NCI-H226 (cell line): ENCODE results near the gene SRP9.

Experiments
- DNase-seq: peaks from one replicate; pipeline ENCODE4 v3.0.0-alpha.2; 2015

Gene SRP9, protein sequence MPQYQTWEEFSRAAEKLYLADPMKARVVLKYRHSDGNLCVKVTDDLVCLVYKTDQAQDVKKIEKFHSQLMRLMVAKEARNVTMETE

DNA sequence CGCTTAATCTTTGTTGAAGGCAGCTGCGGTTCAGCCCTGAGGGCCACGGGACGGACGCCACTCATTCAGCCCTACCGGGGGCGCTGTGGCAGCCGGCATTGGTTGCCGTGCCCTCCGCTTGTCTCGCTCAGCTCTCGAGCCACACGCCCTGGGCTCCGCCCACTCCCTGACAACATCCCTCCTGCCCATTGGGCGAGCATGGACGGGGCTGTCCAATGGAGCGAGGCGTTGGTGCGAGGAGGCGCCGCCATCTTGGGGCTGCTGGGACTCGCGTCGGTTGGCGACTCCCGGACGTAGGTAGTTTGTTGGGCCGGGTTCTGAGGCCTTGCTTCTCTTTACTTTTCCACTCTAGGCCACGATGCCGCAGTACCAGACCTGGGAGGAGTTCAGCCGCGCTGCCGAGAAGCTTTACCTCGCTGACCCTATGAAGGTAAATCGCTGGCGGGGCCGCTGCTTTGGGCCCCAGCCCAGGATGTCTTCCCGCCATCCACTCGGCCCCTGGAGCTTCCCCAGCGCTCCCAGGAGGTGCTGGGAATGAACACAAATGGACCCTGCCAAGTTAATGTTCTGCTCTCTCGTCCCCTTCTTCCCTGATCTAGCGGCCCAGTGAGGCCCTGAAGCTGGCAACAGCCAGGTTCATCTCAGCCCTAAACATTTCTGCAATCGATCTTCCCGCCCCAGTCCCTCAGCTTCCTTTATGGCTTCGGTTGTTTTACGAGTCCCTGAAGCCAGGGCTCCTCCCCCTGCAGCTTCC is at the start of gene SRP9:
Gene SRP9 (plus strand): TSS at position 244 of the 754 bp plus-strand sequence. CDS start 115 bp downstream, at position 359.
- peak; percentile 88 for DNase-seq

DNA sequence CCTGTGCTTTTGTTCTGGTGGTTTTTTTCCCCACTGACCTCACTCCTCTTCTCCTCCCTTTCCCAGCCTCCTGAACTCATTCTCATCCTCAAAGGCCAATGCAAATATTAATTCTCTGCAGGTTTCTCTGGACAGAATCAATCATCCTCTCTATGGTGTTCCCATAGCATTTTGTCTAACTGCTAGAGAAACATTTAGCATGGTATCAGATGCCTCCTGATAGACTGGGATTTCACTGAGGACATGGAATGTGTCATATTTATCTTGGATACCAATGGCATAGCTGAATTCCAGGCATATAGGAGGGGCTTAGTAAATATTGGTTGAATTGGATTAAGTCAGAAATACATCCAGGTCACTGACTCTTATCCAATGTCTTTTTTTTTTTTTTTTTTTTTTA is 46.1 kb upstream of the SRP9 start:
- DNase-seq, result no peak

DNA sequence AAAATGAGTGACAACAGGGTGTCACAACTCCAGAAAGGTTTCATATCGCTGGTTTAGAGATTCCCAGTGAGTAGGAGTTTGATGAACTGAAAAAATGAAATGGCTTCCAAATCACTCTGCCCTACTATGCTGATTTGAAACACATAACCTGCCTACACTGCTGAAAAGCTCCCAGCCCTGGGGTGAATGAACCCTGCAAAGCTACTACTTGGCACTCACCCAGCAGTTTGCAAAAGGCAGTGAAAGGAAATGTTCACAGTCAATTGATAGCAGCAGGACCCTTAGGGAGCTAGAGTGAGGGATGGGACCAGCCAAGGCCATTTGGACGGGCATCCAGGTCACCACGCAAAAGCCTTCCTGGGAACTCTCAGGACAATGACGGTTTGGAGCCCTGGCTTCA is 44.4 kb upstream of the SRP9 start:
- no peak for DNase-seq

- peak; percentile 87 for DNase-seq
Observed at GRCh38 chr1:225735252-225736149, 42.1 kb upstream of the SRP9 start.

DNA sequence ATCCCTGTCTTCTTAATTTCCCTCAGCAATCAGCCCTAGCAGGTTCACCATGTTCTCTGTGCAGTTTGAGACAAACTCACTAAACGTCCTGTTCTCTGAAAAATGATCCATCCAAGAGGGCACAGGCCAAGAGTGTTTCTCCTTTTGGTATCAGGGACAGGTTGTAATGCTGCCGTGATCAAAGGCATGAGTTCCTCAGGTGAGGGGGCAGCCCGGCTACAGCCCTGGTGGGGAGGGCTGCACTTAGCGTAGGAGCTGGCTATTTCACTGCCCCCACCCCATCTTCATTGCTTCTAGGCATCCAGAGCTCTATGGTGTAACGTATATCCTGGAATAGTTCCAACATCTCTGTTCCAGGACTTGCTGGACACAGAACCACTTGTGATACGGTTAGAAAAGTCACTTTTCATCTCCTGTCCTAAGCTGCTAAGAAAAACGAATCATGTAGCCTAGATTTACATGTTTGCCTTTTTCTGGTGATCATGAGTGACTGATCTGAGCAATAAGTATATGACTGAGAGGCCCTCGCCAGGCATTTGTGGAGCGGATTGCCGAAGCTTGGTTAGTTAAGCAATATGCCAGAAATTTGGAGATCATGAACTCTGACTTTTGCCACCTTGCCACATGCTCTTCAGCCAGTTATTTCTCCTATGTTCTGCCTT is 41.1 kb upstream of the SRP9 start:
- no peak for DNase-seq

DNA sequence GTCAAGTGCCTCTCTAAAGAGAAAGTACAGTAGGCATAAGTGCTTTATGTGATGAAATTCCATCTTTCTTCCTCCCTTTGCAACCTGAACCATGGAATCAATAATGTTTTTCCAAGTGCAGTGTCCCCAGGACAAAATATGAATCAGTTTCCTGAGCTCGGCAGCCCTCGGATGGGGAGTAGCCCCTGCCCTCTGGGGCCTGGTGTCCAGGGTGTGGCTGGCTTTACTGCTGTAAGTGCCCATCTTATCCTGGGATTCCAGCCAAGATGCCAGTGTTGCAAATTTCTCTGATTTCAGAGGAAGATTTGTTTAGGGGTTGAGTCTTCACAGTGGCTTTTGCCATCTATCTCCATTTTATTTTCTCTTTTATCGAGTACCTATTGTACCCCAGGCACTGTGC is 40.5 kb upstream of the SRP9 start:
- no peak for DNase-seq

- no peak for DNase-seq
Observed at GRCh38 chr1:225737866-225738265, 39.8 kb upstream of the SRP9 start.

GRCh38 chr1:225738763-225739162 is 38.9 kb upstream of the SRP9 start:
- DNase-seq, result no peak

GRCh38 chr1:225739542-225740107 is 38.0 kb upstream of the SRP9 start:
- DNase-seq, result no peak

- DNase-seq, result no peak
Observed at GRCh38 chr1:225744745-225745144, 32.9 kb upstream of the SRP9 start.

GRCh38 chr1:225745273-225745672 is 32.4 kb upstream of the SRP9 start:
- no peak for DNase-seq

- peak; percentile 79 for DNase-seq
Observed at GRCh38 chr1:225746361-225747179, 31.1 kb upstream of the SRP9 start.

DNA sequence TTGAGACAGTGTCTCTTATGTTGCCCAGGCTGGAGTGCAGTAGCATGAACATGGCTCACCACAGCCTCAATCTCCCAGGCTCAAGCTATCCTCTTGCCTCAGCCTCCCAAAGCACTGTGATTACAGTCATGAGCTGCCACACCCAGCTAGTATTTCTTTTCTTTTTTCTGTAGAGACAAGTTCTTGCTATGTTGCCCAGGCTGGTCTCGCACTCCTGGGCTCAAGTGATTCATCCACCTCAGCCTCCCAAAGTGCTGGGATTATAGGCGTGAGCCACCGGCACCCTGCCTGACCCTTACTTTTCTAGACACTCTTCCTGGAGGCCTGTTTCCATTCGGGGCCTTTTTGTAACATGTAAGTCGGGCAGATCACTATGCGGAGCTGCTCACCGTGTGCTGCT is 30.1 kb upstream of the SRP9 start:
- DNase-seq, result peak; percentile 40

DNA sequence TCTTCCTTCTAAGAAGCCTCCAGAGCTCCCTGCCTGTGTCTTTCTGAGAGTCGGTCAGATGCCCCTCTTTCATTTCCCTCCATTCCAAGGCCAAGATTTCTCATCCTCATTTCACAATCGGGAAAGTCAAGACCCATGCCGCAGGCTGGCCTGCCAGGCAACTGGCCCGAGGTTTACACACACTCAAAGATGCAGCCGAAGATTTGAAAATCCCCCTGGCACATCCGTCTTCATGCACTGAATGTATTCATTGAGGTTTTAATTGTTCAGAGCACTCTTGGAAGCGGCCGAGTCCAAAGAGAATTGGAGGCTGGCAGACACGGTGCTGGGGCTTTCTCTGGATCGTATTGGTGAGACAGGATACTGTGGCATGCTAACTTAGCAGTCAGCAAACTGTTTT is 29.1 kb upstream of the SRP9 start:
- no peak for DNase-seq

GRCh38 chr1:225749706-225750105 is 27.9 kb upstream of the SRP9 start:
- no peak for DNase-seq

DNA sequence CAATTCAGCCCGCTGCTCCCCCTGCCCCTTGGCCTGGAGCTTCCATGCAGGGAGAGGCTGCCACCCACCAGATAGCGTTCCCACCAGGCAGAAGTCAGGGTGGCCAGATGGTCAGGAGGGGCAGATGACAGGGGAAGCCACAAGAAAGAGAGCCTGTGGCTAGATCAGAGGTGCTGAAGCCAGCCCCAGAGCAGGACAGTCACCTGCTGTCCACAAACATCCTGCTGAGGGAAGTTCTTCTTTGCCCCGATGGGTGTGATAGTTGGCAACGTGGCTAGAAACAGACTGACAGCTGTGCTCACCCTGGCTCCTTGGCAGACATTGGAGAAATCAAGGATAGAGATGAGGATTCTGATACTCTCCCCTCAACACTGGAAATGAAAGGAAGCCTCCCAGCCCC is 27.2 kb upstream of the SRP9 start:
- no peak for DNase-seq

DNA sequence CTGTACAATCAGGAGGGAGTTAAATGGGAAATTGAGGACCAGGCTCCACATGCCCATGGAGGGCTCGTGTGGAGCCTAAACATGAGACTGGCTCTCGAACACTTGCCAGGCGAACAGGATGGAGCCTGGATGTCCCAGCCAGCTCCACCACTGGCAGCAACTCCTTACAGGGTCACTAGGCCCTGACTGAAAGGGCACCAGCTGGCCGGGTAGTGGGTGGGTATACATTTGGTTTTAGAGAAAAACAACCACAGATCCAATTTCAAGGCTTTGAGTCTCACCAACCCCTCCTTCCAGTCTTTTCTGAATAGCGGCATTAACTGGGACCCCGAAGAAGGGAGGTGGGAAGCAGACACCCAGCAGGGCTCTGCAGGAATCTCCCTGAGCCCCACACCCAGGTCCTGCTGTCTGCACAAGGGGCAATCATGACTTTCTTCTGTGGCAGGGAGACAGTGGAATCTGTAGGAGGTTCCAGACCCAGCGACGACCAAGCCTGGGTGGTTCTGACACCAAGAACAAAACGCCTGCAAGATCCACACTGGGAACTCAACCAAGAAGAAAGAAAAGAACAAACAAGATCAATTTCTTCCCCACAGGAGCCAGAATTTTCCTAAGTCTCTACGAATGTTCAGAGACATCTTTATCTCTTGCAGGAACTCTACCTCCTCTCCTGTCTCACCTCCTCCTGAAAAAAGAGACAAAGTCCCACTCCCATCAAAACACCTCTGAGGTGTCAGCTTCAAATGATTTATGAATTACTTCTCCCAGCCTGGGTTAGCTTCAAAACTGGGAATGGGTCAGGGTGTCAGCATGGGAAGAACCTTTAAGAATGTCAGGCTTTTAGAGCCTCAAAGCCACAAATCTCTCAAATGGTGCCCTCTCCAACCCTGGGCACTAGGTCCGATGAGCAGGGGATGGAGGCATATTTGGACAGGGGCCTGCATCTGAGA is 26.5 kb upstream of the SRP9 start:
- no peak for DNase-seq

DNA sequence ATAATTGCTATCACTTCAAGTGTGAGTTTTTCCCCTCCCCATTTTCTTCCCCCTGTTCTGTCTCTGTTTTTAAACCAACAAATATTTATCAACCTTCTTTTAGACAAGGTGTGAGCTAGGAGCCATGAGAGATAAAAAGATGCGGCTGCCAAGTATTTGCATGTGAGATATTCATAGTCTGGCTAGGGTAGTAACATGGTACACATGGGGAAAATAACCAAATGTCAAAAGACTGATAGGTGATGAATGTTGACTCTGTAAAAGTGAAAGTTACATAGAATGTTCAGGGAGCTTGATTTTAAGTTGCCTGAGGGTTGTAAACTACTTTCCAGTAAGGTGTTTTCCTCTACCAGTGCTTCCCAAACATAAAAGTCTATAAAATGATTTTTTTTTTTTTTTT is 25.4 kb upstream of the SRP9 start:
- no peak for DNase-seq

- peak; percentile 60 for DNase-seq
Observed at GRCh38 chr1:225754940-225755641, 22.5 kb upstream of the SRP9 start.

GRCh38 chr1:225755671-225756319 is 21.8 kb upstream of the SRP9 start:
- DNase-seq, result no peak
